GM19239 (cell line): Measurements from ENCODE around the gene PLEKHB2.
"Not testable (repeated sequence)": the region's sequence is repeated elsewhere in the genome, so short reads cannot be mapped to it uniquely, and the experiment has no call there.

Experiments
- DNase-seq: peaks from one replicate; pipeline ENCODE4 v3.0.0; 2011; ENCODE audit warnings: low spot score; ENCODE audit not compliant: insufficient read length
- FAIRE-seq: peaks from 2 replicates; lab custom pipeline; 2011; peaks lifted over from hg19 to GRCh38; lab: Jason Lieb, UNC

The PLEKHB2 gene

DNA sequence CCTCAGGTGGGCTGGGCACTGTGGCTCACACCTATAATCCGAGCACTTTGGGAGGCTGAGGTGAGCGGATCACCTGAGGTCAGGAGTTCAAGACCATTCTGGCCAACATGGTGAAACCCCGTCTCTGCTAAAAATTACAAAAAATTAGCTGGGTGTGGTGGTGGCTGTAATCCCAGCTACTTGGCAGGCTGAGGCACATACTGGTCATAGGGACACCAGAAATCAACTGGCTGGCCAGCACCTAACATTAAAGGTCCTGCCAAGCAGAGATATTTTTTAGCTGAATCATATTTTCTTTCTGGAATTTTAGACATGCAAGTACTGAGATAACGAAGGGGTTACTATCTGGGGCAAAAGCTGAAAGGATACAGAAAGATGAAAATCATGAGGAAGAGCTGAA lies 76.3 kb downstream of the PLEKHB2 start:
- FAIRE-seq, DNase-seq: not testable (repeated sequence)

GRCh38 chr2:131193421-131193820 lies 88.3 kb downstream of the PLEKHB2 start:
- DNase-seq, FAIRE-seq: not testable (repeated sequence)

DNA sequence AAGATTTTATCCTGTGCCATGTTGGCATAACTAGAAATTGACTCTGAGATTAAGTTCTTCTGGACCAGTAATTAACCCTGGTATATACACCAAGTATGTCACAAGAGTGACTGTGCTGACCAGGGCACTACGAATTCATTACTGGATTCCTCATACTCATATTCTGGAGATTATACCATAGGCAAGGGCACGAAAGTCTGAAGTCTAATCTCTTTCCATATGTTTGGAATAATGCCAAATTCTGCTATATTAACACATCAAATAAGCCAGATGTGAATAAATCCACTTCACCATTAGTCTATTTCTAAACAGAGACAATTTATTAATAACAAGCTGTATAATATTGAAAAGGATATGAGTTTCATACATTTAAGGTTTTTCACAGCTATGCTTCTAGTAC lies 91.0 kb downstream of the PLEKHB2 start:
- FAIRE-seq, DNase-seq: not testable (repeated sequence)
